ELR (cell line): Measurements from ENCODE around the gene ZBTB26.
"Not testable (repeated sequence)": the region's sequence is repeated elsewhere in the genome, so short reads cannot be mapped to it uniquely, and the experiment has no call there.

Source experiments
- DNase-seq: peaks from one replicate; pipeline ENCODE4 v3.0.0-alpha.2; 2015; ENCODE audit warnings: low read depth

Gene ZBTB26

GRCh38 chr9:122923947-122924346, 7.4 kb downstream of the ZBTB26 start:
- DNase-seq, result no peak

GRCh38 chr9:122922713-122923112, 8.6 kb downstream of the ZBTB26 start:
- DNase-seq, result no peak

- DNase-seq, result no peak
Observed at GRCh38 chr9:122918310-122918709, 13.0 kb downstream of the ZBTB26 start.

GRCh38 chr9:122912964-122913673, 18.2 kb downstream of the ZBTB26 start, which contains the start of gene ZBTB6:
TSS of gene ZBTB6 (minus strand) at chr9:122913323. CDS start at chr9:122912072, 1,251 bp downstream.
- peak; percentile 92 for DNase-seq

- no peak for DNase-seq
Observed at GRCh38 chr9:122912671-122912963, 18.7 kb downstream of the ZBTB26 start.

GRCh38 chr9:122906122-122906521, 25.2 kb downstream of the ZBTB26 start:
- DNase-seq, result not testable (repeated sequence)

- DNase-seq, result peak; percentile 100
Observed at GRCh38 chr9:122904823-122905710, 26.2 kb downstream of the ZBTB26 start, which contains the start of gene RC3H2. TSS of gene RC3H2 (minus strand) at chr9:122905359. CDS start at chr9:122897509, 7,850 bp downstream.

GRCh38 chr9:122904466-122904822, 26.9 kb downstream of the ZBTB26 start:
- DNase-seq, result peak; percentile 71

- peak; percentile 50 for DNase-seq
Observed at GRCh38 chr9:122900791-122901190, 30.5 kb downstream of the ZBTB26 start.

GRCh38 chr9:122897969-122898368, 33.3 kb downstream of the ZBTB26 start:
- DNase-seq, result peak; percentile 63

- no peak for DNase-seq
Observed at GRCh38 chr9:122888480-122888879, 42.8 kb downstream of the ZBTB26 start.

GRCh38 chr9:122883125-122883524, 48.2 kb downstream of the ZBTB26 start:
- no peak for DNase-seq

GRCh38 chr9:122879443-122879842, 51.9 kb downstream of the ZBTB26 start:
- no peak for DNase-seq

GRCh38 chr9:122875523-122875922, 55.8 kb downstream of the ZBTB26 start:
- DNase-seq, result no peak

- not testable (repeated sequence) for DNase-seq
Observed at GRCh38 chr9:122867276-122867675, 64.0 kb downstream of the ZBTB26 start.

- no peak for DNase-seq
Observed at GRCh38 chr9:122866079-122866478, 65.2 kb downstream of the ZBTB26 start.
